NCI-H748 (cell line): Measurements from ENCODE around the gene OR4M1.
"Not testable (repeated sequence)": the region's sequence is repeated elsewhere in the genome, so short reads cannot be mapped to it uniquely, and the experiment has no call there.

Source experiments
- DNase-seq: peaks from one replicate; lab custom pipeline; 2025; ENCODE audit not compliant: unreplicated experiment; lab: John Stamatoyannopoulos, UW

The OR4M1 gene

DNA sequence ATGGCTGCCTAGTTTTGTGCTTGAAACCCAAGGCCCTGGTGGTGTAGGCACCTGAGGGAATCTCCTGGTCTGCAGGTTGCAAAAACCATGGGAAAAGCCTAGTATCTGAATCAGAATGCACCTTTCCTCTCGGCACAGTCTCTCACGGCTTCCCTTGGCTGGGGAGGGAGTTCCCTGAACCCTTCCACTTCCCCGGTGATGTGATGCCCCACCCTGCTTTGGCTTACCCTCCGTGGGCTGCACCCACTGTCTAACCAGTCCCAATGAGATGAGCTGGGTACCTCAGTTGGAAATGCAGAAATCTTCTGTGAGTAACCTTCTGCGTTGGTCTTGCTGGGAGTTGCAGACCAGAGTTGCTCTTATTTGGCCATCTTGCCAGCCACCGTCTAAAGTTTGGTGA, 47.7 kb downstream of the OR4M1 start:
- DNase-seq = not testable (repeated sequence)

DNA sequence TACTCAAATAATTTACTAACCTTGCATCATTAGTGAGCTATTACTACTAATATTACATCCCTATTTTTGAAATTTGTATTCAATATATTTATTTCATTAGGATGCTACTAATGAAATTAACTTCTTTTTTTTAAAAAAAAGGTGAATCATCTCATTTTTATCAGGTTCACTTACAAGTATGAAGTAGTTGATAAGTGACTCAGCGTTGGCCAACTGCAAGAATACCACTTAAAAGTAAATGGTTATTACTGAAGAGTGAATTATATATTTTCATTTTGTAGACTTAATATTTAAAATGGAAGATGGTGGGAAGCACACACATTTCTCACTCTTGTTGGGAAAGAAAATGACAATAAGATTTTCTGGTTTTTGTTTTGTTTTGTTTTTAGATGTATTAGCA, 49.9 kb downstream of the OR4M1 start:
- no peak for DNase-seq

DNA sequence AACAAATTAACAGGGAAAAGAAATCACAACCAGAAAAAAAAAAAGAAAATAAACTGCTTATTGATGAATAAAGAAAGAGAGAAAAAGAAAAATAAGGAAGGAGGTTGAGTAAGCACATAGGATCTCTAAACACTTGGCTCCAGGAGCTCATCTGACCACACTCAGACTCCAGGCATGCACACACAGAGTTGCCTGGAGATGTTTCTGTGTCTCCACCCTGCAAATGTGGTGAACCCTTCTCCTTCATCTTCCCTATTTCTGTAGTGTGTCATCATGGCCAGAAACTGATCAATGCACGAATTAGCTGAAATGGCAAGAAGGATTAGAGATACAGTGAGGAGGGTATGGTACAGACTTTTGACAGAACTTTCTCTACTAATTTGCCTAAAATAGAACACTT, 50.5 kb downstream of the OR4M1 start:
- no peak for DNase-seq

DNA sequence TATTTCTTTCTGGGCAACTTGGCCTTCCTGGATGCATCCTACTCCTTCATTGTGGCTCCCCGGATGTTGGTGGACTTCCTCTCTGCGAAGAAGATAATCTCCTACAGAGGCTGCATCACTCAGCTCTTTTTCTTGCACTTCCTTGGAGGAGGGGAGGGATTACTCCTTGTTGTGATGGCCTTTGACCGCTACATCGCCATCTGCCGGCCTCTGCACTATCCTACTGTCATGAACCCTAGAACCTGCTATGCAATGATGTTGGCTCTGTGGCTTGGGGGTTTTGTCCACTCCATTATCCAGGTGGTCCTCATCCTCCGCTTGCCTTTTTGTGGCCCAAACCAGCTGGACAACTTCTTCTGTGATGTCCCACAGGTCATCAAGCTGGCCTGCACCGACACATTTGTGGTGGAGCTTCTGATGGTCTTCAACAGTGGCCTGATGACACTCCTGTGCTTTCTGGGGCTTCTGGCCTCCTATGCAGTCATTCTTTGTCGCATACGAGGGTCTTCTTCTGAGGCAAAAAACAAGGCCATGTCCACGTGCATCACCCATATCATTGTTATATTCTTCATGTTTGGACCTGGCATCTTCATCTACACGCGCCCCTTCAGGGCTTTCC, 54.4 kb downstream of the OR4M1 start:
- not testable (repeated sequence) for DNase-seq

DNA sequence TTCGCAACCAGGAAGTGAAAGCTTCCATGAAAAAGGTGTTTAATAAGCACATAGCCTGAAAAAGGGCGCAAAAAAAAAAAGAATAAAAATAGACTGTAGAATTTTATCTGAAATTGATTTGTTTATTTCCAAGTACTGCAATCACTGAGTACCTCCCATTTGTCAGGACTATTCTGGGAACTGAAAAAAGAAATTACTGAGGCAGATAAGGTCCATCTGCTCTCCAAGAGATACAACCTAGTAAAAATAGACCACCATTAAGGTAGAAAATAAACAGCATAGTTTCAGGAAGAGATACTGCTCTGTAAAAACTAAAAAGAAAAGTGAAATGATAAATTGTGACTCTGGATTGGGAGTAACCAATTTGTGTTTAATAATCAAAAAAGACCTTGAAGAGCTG, 55.0 kb downstream of the OR4M1 start:
- DNase-seq = no peak
